Suppressor macrophage treated with lipopolysaccharide for 4 hours (primary cell): ENCODE data around the gene ONECUT3.
A peak's percentile ranks its signal among the peaks of the same experiment; 100 is the strongest.

Experiments
- DNase-seq: peaks from one replicate; pipeline ENCODE4 v3.0.0-alpha.2; 2020

Gene ONECUT3

GRCh38 chr19:1817553-1818179, 64.4 kb downstream of the ONECUT3 start:
- no peak for DNase-seq

- no peak for DNase-seq
Measured at GRCh38 chr19:1818549-1819195, 65.4 kb downstream of the ONECUT3 start.

DNA sequence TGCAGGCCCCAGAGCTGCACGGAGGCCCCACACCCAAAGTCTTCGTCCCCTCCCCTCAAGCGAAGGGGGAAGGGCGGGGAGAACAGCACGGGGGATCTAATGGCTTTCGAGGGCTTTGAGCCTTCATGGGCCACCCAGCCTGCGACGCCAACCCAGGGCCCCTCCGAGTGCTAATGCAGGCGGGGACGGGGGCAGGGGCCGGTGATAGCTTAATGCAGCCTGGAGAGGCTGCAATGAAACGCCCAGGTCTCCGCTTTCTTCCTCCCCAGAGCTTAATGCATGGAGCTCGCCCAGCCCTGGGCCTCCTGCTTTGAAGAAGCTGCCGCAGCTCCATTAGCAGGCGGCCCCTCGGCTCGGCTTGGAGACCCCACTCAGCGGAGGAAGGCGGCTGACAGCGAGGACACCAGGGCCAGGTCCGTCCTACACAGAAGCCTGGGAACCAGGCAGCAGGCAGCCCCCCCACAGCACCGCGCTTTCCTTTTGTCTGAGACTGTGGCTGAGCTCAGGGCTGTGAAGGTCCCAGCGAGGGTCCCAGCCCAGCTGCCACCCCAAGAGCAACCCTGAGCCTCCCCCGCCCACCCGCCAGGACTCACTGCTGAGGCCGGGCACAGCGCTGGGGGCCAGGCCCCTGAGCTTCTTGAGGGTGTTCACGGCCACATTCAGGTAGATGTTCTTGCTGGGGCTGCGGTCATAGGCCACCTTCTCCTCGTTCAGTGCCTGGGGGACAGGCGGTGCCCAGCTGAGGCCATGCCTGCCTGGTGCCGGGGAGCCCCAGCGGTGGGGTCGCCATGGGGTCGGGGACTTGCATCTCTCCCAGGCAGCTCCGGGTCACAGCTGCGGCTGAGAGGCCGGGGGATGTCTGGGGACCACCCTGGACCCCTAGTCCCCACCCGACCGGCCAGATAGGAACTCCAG, 66.3 kb downstream of the ONECUT3 start:
- no peak for DNase-seq

DNA sequence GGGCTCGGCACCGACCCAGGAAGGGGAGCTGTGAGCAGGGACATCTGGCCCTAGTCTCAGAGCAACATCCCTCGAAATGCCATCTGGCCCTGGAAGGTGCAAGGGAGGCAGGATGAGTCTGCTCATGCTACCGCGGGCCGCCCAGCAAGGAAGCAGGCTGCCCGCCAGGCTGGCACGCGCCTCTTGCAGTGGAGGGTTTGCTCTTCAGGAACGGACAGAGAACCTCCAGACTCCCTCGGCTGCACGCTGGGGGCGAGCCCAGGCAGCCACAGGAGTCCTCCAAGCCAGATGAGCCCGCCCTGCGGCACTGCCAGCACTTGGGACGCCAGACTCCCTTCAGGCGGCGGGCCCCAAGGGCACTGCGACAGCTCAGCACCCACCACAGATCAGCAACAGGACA, 68.9 kb downstream of the ONECUT3 start:
- no peak for DNase-seq

DNA sequence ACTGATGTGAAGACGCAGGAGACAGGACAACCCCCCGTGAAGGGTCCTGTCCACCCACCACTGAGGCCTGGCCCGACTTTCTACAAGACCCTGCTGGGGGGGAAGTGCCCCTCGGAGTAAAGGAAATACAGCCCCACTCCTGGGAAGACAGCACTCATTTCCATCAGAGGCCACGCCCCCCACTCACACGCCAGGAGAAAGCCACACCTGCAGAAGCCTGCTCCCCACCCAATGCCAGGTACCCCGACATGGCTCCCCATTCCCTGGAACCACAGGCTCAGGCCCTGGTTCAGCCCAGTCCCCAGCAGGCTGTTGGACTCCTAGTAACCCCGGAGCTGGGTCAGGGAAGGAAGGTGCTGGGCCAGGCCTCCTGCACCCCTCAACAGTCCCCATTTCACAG, 69.7 kb downstream of the ONECUT3 start:
- no peak for DNase-seq

DNA sequence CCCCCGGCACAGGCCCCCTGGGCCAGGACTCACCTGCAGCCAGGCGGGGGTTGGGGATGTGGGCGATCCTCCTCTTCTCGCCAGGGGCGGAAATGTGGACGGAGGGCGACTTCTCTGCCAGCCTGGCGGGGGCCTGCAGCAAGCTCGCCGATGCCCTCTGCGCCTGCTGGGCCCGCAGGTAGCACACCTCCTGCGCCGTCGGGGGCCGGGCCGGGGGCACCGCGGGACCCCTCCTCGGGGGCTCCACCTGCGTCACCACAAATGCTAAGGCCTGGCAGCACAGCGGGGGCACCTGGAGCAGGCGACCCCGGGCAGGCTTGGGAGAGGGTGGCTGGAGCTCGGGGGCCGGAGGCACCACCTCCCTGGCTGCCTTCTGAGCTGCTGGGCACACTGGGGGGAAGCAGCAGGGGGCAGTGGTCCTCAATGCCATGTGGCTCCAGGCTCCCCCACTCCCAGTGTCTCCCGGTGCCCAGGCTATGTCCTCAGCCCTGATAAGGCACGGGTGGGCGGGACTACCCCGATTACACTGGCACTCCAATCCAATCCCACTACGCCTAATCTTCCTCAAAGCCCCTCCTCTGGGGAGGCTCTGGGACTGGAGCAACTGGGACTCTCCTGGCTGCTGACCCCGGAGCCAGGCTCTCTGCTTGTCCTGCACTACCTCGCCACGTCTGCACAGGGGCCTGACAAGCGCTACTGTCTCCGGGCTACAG, 70.4 kb downstream of the ONECUT3 start:
- no peak for DNase-seq

- no peak for DNase-seq
Measured at GRCh38 chr19:1824252-1824622, 70.9 kb downstream of the ONECUT3 start.

GRCh38 chr19:1825909-1826556, 72.7 kb downstream of the ONECUT3 start:
- peak; percentile 75 for DNase-seq

- no peak for DNase-seq
Measured at GRCh38 chr19:1826557-1827521, 73.5 kb downstream of the ONECUT3 start.

DNA sequence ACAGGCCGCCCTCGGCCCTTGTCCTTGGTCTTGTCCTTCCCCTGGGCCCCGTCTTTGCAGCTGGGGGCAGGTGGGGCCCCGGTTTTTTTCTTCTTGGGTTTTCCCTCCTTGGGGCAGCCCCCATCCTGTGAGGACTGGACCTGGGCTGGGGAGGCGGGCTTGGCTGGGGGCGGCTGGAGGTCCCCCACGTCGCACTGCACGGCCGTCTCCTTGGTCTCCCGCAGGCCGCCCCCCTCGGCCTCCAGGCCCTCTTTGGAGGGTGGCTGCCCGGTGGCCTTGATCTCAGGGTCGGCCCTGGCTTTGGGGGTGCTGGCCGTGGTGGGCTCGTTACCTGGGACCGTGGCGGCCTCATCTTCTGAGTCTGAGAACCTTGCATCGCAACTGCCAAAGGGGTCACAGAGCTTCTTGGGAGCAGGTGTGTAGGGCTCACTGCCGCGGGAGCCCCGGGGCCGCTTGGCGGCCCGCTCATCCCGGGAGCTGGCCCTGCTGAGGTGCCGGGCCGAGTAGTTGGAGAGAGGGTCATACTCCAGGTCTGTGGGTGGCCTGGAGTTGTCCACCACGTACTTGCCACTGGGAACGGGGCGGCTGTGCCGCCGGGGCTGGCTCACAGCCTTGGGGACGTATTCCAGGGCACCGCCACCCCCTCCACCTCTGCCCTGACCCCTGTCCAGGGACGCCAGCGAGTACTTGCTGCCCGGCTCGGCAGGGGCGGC, 74.4 kb downstream of the ONECUT3 start:
- no peak for DNase-seq

DNA sequence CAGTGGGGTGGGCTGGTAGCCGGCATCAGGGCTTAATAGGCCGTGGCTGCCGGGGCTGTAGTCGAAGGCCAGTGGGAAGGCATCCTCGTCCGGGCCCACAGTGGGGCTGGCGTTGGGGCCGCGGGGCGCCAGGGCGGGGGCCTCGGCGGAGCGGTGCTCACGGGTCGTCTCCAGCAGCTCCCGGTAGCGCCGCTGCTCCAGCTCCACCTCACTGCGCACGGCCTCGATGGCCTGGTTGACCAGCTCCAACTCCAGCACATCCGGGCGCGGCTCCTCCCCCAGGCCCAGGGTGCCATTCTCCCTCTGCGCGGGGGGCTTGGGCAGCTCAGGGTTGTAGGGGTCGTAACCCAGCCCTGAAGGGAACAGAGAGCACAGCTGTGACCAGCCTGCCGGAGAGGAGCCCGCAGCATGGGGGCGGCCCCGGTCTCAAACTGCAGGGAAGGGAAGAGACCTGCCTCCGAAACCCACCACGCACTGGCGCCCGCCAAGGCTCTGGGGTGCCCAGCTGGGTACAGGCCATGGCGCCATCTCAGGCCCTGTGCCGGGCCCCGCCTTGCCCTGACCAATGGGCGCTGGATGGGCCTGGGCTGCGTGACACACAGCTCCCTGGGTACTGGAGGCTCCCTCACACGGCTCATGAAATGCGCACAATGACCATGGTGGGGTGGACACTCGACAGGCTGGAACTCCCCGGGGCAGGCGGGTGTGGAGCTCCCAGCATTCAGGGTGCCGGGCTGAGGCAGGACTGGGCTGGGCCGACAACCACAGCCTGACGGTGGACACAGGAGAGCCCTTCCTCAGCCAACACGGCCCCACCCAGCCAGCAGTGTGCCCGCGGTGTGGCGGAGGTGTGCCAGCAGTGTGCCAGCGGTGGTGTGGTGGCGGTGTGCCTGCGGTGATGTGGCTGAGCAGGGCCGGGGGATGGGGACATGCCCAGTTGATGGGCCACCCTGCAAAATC, 75.3 kb downstream of the ONECUT3 start:
- DNase-seq: no peak

- no peak for DNase-seq
Measured at GRCh38 chr19:1829958-1830357, 76.7 kb downstream of the ONECUT3 start.

GRCh38 chr19:1830568-1830967, 77.3 kb downstream of the ONECUT3 start:
- no peak for DNase-seq
